ENCODE data around the gene FNDC11.

DNA sequence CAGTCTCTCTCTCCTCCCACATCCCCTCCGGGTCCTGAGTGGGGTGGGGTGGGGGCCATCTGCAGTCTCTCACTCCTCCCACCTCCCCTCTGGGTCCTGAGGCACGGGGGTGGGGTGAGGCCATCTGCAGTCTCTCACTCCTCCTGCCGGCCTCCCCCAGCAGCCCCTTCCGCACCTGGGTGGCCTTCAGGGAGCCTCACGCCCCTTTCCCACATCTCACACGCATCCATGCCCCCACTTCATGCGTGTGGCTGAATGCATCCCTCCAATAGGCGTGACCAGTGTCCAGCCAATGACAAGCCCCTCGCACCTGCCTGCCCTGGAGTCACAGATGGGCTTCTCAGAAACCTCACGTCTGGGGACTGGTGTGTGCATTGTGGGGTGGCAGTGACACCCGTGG, 5.4 kb upstream of the FNDC11 start:
- TF ChIP-seq, protein P1, sequence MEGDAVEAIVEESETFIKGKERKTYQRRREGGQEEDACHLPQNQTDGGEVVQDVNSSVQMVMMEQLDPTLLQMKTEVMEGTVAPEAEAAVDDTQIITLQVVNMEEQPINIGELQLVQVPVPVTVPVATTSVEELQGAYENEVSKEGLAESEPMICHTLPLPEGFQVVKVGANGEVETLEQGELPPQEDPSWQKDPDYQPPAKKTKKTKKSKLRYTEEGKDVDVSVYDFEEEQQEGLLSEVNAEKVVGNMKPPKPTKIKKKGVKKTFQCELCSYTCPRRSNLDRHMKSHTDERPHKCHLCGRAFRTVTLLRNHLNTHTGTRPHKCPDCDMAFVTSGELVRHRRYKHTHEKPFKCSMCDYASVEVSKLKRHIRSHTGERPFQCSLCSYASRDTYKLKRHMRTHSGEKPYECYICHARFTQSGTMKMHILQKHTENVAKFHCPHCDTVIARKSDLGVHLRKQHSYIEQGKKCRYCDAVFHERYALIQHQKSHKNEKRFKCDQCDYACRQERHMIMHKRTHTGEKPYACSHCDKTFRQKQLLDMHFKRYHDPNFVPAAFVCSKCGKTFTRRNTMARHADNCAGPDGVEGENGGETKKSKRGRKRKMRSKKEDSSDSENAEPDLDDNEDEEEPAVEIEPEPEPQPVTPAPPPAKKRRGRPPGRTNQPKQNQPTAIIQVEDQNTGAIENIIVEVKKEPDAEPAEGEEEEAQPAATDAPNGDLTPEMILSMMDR (IDR thresholded peaks at IDR 0.05; ENCODE audit: extremely low read depth in 1 of 2, insufficient read depth in 1 of 2, low read depth in 1 of 2, low read length in 2 of 2) = no peak
- no peak for TF ChIP-seq POLR2A (IDR thresholded peaks at IDR 0.05; ENCODE audit: low read depth, low read length)
- no peak for TF ChIP-seq EZH2 (IDR thresholded peaks at IDR 0.05; ENCODE audit: borderline replicate concordance, low read depth, low read length, severe bottlenecking)
- no peak for TF ChIP-seq MYC (IDR thresholded peaks at IDR 0.05; ENCODE audit: low read depth, low read length)

Data from endothelial cell of umbilical vein (primary cell).